LHCN-M2 (cell line): Measurements from ENCODE around the gene ZDHHC16. TPM values are rescaled to one million over a fixed set of nuclear protein-coding genes. Genes with fewer than 3 reads are reported as not detected.
"Not testable (repeated sequence)": the region's sequence is repeated elsewhere in the genome, so short reads cannot be mapped to it uniquely, and the experiment has no call there.

Experiments
- DNase-seq: peaks from one replicate; pipeline ENCODE4 v3.0.0-alpha.2; 2012; ENCODE audit warnings: low read depth
- total RNA-seq: library from RNA; depleted of rRNA; stranded (reverse); fragments of >200 nt; gene quantifications from 2 replicates; pipeline ENCODE4 v1.2.3, GENCODE V29; 2014

Gene ZDHHC16
- total RNA-seq, 1 experiment from 2014 or later: 86.1 TPM

DNA sequence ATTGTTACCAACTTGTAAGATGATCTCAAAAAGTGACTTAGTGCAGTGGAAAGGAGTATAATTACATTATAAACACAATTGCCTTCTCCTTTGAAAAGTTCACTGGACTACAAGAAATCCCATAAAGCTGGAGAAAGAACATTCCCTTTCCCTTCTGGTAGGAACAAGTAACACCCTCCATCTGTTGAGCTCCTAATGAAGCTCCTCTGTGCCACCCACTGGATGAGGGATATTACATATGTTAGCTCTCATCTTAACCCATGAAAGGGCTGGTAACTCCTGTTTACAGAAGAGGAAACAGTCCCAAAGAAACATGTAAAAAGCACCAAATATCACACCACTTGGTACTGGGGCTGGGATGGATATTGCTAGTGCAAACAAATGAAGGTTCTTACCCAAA is 11.9 kb upstream of the ZDHHC16 start:
- DNase-seq: no peak

DNA sequence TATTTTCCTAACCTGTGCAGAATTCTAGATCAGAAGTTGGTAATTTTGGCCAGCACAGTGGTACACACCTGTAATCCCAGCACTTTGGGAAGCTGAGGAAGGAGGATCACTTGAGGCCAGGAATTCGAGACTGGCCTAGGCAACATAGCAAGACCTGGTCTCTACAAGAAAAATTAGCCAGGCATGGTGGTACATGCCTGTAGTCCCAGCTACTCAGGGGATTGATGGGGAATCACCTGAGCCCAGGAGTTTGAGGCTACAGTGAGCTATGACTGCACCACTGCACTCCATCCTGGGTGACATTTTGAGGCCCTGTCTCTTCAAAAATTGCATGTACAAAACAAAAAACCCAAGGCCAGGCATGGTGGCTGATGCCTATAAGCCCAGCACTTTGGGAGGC is 11.4 kb upstream of the ZDHHC16 start:
- no peak for DNase-seq

DNA sequence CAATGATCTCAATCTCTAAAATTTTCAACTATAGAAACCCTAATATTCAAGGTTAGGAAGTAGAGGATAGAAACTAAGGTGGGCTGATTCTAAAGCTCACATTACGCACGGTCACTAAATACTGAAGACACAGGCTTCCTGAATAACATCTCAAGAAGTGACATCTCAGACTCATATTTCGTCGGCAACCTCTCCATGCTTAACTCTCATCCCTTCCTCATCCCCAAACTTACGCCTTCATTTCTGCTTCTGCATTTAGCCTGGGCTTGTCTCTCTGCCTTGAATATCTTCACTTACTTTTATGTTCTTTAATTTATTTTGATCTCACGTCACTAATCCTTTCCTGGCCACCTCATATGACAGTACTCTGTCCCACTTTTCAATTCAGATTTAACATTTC is 10.8 kb upstream of the ZDHHC16 start:
- DNase-seq: no peak

DNA sequence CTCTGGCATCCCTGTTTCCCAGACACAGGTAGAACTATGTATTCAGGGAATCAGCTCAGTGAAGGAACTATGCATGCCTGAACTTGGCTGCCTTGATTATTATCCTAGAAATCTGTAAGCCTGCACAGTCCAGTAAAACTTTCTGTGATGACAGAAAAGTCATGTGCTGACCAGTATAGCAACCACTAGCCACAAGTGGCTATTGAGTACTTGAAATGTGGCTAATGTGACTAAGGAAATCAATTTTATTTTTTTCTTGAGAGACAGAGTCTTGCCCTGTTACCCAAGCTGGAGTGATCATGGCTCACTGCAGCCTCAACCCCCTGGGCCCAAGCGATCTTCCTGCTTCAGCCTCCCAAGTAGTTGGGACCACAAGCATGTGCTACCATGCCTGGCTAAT is 3.7 kb upstream of the ZDHHC16 start:
- no peak for DNase-seq

DNA sequence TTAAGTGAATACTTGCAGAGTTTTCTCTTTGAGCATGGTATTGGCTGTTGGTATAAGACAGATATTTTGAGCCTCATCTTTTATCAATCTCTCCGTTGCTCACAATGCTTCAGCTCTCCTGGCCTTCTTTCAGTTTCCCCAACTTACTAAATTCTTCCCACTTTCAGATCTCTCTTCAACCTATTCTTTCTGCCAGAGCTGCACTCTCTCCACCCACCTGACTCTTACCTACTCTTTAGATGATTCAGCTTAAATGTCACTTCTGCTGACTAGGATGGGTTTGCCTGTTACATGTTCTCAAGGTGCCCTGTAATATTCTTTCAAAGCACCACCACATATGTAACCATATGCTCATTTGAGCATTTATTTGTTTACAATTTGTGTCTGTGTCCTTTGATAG is 1.8 kb upstream of the ZDHHC16 start:
- DNase-seq: no peak

DNA sequence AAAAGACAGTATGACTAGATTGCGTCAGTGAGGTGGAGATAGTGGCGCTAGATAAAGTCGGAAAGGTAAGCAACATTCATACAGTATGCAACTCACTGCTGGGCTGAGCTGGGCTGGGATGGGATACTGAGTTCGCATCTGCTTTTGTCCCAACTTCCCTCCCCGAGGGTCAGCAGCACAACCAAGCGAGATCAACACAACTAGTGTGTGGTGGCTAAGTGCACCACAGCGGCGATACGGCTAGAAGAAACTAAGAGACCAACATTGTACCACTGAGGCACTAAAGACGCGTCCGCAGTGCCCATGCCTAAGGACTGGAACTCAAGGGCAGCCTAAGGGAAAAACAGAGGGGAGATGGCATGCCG is 636 bp upstream of the ZDHHC16 start:
- no peak for DNase-seq

DNA sequence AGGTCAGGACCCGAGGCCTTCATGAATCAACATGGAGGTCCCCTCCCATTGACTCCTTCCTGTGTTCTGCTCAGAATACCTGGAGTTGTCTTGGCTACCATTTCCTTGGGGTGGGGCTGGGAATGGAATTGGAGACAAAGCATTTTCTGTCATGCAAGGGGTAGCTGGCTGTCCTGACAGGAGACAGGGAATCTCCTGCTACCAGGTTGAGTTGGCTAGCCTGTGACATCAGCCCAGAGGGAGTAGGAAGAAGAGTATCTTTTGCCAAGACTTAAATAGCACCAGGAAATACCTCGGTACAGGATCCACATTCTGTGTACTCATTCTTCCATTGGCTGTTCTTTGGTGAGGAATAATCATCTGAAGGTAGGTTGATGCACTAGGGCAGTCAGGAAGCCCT is 4.9 kb downstream of the ZDHHC16 start:
- DNase-seq: no peak

DNA sequence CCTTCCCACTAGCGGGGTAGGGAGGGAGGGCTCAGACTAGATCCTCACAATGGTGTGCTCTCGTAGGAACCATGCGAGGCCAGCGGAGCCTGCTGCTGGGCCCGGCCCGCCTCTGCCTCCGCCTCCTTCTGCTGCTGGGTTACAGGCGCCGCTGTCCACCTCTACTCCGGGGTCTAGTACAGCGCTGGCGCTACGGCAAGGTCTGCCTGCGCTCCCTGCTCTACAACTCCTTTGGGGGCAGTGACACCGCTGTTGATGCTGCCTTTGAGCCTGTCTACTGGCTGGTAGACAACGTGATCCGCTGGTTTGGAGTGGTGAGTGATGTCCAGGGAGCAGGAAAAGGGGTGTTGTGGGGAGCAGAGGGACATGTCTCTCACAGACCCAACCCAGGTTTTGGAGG is 5.6 kb downstream of the ZDHHC16 start:
- no peak for DNase-seq

DNA sequence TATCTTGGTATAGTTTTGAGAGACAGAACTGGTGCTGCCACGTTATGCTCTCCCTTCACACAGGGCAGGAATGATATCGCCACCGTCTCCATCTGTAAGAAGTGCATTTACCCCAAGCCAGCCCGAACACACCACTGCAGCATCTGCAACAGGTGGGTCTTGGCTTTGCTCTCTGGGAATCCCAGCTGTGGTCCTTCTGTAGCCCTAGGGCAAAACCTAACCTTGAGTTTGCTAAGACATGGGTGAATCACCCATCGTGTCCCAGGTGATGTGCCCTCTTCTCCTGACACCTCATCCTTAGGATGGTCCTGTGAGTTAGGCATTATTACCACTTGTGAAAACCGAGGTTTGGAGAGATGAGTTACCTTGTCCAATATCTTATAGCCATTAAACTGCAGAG is 6.4 kb downstream of the ZDHHC16 start:
- DNase-seq: no peak

DNA sequence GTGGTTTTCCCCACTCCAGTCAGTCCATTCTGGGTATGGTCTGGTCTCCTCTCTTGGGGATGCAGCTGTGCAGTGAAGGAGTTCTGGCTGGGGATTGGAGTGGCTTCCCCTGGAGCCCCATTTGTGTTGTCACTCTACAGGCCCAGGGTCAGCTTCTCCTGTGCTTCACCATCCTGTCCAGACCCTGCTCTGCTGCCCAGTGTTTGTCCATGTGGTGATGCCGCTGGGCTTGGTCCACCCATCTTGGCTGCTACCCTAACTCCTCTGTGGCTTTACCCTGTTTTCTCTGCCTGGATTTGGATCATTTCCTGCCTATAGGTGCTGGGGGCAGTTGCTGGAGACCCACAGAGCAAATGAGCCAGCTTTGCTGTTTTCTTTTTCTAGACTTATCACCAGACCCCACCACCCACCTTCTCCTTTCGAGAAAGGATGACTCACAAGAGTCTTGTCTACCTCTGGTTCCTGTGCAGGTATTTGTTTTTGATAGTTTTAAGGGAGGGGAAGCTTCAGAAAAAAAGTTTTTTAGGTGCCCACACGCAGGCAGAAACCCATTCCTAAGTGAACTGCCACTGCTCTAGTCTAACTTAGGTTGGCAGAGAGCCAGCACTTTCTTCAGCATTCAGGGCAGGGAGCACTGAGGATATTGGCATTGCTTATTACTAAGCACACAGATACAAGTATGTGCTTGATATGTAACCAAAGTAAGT is 8.5 kb downstream of the ZDHHC16 start:
- DNase-seq: peak; percentile 31

DNA sequence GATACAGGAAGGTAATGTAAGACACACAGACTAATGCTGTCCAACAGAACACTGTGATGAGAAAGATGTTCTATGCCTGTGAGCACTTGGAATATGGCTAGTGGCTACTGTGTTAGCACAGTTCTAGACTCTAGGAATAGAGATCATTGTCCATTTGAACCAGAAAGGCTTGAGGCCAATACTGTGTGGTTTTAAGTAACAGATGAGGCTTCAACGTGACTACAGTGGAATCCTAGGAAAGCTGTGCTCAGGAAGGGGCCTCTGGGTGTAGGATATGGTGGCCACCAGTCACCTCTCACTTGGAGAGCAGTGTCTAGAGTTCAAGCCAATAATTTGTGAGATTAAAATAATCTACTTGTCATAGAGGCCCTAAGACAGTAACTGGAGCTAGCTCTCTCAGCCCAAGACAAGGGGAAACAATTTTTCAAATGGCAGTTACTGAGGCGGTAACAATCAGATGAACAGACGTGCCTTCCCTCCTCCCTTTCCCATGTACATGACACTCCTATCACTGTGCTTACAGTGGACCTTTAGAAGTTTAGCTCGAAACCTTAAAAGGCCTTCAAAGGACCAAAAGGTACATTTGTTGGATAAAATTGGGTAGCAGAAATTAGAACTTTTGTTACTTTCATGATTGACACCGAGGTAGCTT is 10.2 kb downstream of the ZDHHC16 start:
- DNase-seq: no peak

DNA sequence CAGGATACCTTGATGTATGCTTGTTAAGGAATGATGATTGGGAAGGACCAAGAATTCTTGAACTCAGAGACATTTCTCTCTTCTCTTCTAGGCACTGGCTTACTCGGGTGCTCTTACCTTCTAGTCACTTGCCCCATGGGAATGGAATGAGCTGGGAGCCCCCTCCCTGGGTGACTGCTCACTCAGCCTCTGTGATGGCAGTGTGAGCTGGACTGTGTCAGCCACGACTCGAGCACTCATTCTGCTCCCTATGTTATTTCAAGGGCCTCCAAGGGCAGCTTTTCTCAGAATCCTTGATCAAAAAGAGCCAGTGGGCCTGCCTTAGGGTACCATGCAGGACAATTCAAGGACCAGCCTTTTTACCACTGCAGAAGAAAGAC is 10.7 kb downstream of the ZDHHC16 start:
- no peak for DNase-seq

DNA sequence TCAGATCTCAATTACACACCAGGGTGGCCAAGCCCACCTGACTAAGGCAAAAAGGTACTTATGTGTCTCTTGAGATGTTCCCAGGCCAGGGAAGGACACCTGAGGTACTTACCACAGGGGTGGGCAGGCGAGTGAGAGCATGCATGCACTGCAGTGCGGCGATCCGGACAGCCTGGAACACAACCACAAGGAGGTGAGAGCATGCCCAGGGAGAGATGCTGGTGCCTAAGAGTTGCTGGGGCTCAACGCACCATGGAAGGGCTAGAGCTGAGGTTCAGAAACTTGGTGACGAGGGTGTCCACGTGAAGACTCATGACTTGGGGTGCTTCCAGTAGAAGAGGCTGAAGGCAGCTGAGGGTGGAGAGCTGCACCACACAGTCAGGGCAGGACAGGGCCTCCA is 13.1 kb downstream of the ZDHHC16 start:
- no peak for DNase-seq

DNA sequence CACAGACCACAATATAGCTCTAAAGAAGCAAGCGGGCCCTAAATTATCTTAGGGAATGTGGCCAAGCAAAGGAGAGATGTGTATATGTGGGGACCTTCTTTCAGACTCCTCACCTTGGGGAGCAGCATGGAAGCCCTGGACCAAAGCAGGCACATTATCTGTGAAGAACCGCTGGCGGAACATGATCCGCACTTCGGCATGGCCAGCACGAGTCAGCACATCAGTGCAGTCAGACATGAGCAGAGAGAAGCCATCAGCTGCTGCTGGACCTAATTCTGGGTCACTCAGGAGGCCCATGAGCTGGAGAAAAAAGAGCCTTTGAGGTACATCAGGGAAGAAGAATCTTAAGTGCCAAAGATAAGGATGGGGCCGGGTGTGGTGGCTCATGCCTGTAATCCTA is 14.0 kb downstream of the ZDHHC16 start:
- DNase-seq: no peak

DNA sequence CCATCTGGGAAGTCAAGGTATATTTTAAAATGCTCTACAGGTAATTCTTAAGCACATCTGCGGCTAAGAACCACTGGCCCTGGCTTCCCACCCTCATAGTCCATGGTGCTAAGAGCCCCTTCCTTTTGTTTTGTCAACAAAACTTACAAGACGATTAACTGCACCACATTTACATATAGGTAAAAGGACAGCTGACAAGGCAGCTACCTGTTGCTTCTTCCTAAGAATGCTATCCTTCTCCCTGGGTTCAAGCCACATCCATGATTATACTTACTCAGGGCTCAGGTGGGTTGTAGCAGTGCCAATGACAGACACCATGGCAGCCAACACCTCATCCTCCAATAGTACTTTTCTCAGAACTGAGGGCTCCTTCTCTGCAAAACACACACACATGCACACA is 16.3 kb downstream of the ZDHHC16 start:
- DNase-seq: no peak

DNA sequence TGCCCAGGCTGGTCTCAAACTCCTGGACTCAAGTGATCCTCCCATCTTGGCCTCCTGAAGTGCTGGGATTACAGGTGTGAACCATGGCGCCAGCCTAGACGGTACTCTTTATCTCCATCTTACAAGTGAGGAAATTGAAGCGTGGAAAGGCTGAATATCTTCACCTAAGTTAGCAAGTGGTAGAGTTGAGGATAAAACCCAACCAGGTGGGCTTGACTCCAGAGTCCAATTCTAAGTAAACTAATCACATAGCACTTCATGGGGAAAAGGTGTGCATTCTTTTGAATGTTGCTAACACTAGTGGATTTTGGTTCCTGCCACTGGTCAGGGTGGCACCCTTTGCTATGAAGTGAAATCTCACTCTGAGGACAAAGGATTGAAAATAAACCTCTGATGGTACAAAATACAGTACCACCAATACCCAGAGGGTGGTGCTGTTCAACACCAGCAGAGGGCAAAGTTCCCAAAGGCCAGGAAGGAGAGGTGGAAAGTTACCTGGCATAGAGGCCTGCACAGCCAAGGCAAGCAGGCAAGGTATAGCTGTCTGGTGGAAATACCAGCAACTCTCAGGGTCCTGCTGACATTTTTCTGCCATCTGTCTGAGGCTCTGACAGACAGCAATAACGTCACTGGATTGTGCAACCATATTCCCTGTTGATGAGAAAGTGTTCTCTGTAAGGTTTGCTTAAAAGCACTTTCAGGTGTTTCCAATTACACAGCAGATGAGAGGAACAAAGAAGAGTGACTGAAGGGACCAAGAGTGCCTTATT is 17.6 kb downstream of the ZDHHC16 start:
- DNase-seq: peak; percentile 52

DNA sequence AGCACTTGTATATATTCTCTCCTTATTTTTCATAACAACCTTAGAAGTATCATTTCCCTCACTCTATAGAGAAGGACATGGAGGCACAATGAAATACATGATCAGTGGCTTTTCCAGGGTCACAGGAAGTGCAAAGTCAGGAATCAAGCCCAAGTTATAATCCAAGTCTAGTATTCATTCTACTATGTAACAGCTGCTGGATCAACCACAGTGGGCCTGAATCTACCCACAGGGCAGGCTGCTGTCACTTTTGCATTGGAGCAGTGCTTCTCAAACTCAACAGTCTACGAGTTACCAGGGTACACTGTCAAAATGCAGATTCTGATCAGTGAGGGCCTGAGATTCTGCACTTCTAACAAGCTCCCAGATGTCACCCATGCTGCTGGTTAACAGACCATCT is 18.3 kb downstream of the ZDHHC16 start:
- DNase-seq: peak; percentile 70

DNA sequence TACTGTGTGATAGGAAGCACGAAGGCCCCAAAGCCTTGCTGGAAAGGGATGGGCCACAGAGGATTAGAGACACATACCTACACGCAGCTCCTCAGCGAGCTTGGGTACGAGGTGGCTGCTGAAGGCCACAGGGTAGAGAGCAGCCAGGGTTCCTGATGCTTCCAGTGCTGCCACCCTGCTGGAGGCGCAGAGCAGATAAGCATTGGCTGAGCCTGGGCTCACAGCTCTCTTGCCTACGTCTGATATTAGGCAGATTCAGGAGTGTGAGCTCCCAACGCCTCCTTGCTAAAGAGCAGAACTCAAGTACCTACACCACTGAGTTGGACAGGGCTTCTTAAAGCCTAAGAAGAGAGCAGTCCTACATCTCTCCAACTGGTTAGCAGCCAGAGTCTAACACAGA is 20.0 kb downstream of the ZDHHC16 start:
- DNase-seq: no peak

DNA sequence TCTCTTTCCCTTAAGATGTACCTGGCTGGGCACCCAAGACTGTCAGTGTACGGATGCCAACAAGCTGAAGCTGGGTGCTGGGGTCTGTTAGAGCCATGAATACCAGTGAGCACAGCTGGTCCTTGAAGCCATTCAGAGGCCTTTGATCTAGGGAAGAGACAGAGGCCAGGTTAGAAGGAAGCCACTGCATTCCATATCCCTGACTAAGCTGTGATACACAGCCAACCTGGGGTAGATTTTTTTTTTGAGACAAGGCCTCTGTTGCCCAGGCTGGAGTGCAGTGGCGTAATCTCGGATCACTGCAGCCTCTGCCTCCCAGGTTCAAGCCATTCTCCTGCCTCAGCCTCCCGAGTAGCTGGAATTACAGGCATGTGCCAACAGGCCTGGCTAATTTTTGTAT is 20.8 kb downstream of the ZDHHC16 start:
- DNase-seq: peak; percentile 31

DNA sequence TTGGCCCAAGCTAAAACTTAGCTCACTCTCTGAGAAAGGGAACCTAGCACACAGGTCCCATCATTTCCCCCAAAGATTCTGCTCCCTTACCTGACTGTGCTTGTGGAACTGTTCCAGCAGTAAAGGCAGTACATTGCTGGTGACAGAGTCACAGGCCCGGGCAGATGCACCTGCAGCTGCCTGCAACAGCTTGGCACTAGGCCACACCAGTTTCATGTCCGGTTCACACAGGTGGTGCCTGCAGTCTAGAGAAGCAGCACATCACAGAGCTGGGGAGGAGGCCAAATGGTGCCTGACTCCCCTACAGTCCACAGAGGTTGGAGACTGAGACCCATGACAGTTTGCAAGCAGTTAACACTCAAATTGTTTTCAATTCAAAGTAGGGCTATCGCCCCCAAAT is 22.2 kb downstream of the ZDHHC16 start:
- no peak for DNase-seq

DNA sequence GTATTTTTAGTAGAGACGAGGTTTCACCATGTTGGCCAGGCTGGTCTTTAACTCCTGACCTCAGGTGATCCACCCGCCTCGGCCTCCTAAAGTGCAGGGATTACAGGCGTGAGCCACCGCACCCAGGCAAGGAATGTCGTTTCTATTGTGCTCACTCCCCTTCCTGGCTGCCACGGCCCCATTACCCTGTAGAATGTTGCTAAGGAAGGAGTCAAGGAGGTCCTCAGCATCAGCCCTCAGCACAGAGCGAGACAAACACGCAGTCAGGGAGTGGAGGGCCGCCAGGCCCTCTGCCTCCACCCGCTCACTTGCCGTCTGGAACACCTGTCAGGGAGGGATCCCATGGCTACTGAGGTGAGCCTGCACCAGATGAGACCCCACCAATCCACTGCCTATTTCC is 22.8 kb downstream of the ZDHHC16 start:
- DNase-seq: not testable (repeated sequence)

DNA sequence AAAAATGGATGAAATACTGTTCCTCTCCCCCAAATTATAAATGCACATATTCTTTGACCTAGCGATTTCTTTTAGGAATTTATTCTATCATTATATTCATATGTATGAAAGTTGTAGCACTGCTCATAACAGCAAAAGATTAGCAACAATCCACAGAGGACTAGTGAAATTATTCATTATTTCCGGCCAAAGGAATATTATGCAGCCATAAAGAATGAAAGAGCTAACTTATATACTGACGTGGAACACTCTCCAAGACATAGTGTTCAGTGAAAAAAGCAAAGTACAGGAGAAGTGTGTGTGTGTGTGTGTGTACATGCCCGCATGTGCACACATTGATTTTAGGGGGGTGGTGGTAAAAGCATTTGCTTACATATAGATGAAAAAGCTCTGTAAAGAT is 28.9 kb downstream of the ZDHHC16 start:
- no peak for DNase-seq
